DOHH2 (cell line): ENCODE data around the gene SLC17A8.

ENCODE experiments used
- H3F3A ChIP-seq: fragments of 200-600 bp; sonication (generic), shearing (Covaris generic); 2 replicates; pipeline ENCODE4 v1.6.0; 2016; ENCODE audit warnings: antibody characterized with exemption, mild to moderate bottlenecking; ENCODE audit not compliant: control insufficient read depth, insufficient read depth
- H3K27ac ChIP-seq: fragments of 200-600 bp; sonication (generic); 2 replicates; pipeline ENCODE4 v1.5.1; 2014; ENCODE audit warnings: low read depth, mild to moderate bottlenecking, low read length, moderate library complexity
- H3K27me3 ChIP-seq: fragments of 200-600 bp; sonication (generic); 2 replicates; pipeline ENCODE4 v1.6.1; 2014; ENCODE audit warnings: mild to moderate bottlenecking, low read length, mixed read lengths; ENCODE audit not compliant: control insufficient read depth
- H3K36me3 ChIP-seq: fragments of 200-600 bp; sonication (generic); 2 replicates; pipeline ENCODE4 v1.6.1; 2014; ENCODE audit warnings: mild to moderate bottlenecking, low read length, moderate library complexity, mixed read lengths; ENCODE audit not compliant: control insufficient read depth
- H3K4me1 ChIP-seq: fragments of 200-600 bp; sonication (generic); 2 replicates; pipeline ENCODE4 v1.6.1; 2014; ENCODE audit warnings: mild to moderate bottlenecking, low read length, mixed read lengths; ENCODE audit not compliant: control insufficient read depth
- H3K4me2 ChIP-seq: fragments of 200-600 bp; sonication (generic); 2 replicates; pipeline ENCODE4 v1.6.0; 2014; ENCODE audit warnings: mild to moderate bottlenecking, low read length, moderate library complexity
- H3K4me3 ChIP-seq: fragments of 200-600 bp; sonication (generic); 2 replicates; pipeline ENCODE4 v1.5.1; 2014; ENCODE audit warnings: mild to moderate bottlenecking, low read length, mixed read lengths
- H3K79me2 ChIP-seq: fragments of 200-600 bp; sonication (generic); 2 replicates; pipeline ENCODE4 v1.6.1; 2014; ENCODE audit warnings: mild to moderate bottlenecking, low read length, mixed read lengths; ENCODE audit not compliant: control insufficient read depth
- H3K9me2 ChIP-seq: fragments of 200-600 bp; sonication (generic); replicated peaks from 2 replicates; pipeline ENCODE4 v1.6.1; 2014; ENCODE audit warnings: mild to moderate bottlenecking, low read length, mixed read lengths; ENCODE audit not compliant: control insufficient read depth
- H3K9me3 ChIP-seq: fragments of 200-600 bp; sonication (generic); 2 replicates; pipeline ENCODE4 v1.6.1; 2014; ENCODE audit warnings: antibody characterized with exemption, low read length, mixed read lengths; ENCODE audit not compliant: control insufficient read depth, insufficient read depth
- H4K20me1 ChIP-seq: fragments of 200-600 bp; sonication (generic); 2 replicates; pipeline ENCODE4 v1.6.0; 2014; ENCODE audit warnings: low read depth, mild to moderate bottlenecking, antibody characterized with exemption, low read length, moderate library complexity; ENCODE audit not compliant: control insufficient read depth, insufficient read depth
- EZH2phosphoT487 ChIP-seq: fragments of 200-600 bp; sonication (generic); IDR thresholded peaks from 2 replicates; pipeline ENCODE4 v1.6.1; 2017; ENCODE audit warnings: borderline replicate concordance, mild to moderate bottlenecking, antibody characterized with exemption, low read length, moderate library complexity, mixed read lengths
- TF ChIP-seq, protein P1 (sequence below): fragments of 200-600 bp; sonication (generic); IDR thresholded peaks from one replicate; pipeline ENCODE4 v1.5.1; 2014; ENCODE audit warnings: antibody characterized with exemption, mild to moderate bottlenecking, low read depth, low read length; ENCODE audit not compliant: poor library complexity, severe bottlenecking

Gene SLC17A8

DNA sequence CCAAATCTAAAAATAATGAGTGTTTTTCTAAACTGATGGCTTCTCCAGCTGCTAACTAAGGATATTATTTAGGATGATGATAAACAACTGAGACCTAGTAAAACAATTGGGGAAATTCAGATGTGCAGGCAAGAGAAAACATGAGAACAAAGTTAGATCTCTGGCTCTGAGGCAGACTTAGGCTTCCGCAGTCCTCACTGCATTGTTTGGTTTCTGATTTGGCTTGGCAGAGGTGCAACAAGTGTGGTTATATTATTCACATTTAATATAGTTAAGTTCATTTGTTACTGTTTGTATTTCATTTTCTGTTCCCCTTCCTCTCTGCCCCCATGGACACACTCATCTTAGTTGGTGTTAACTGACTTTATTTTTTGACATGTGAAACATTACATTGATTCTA lies 86.6 kb downstream of the SLC17A8 start:
- no peaks in the 10 kb centered on the region for H3K36me3 ChIP-seq

DNA sequence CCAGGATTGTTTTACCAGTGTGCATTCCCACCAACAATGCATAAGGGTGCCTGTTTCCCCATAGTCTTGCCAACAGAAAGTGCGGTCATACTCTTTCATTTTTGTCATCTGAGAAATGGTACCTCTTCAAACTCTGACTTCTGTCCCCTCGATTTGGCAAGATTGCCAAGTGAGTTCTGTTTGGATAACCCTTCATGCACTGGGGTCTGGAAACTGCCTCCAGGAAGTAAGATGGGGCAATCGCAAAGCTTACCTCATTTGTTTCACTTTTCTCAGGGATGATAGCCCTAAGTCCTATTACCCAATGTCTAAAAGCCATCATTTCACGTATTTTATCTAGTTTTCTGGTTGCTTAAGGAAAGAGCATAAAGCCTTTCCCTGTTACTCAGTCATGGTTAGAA lies 88.2 kb downstream of the SLC17A8 start:
- H3K36me3 ChIP-seq, result no peaks in the 10 kb centered on the region
- H4K20me1 ChIP-seq, result no peaks in the 10 kb centered on the region
- H3K79me2 ChIP-seq, result no peaks in the 10 kb centered on the region
- TF ChIP-seq, protein P1, sequence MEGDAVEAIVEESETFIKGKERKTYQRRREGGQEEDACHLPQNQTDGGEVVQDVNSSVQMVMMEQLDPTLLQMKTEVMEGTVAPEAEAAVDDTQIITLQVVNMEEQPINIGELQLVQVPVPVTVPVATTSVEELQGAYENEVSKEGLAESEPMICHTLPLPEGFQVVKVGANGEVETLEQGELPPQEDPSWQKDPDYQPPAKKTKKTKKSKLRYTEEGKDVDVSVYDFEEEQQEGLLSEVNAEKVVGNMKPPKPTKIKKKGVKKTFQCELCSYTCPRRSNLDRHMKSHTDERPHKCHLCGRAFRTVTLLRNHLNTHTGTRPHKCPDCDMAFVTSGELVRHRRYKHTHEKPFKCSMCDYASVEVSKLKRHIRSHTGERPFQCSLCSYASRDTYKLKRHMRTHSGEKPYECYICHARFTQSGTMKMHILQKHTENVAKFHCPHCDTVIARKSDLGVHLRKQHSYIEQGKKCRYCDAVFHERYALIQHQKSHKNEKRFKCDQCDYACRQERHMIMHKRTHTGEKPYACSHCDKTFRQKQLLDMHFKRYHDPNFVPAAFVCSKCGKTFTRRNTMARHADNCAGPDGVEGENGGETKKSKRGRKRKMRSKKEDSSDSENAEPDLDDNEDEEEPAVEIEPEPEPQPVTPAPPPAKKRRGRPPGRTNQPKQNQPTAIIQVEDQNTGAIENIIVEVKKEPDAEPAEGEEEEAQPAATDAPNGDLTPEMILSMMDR, result no peak
- TF ChIP-seq EZH2phosphoT487, result no peak
- H3K9me2 ChIP-seq, result no peaks in the 10 kb centered on the region
- H3K4me3 ChIP-seq, result no peak overlapping the region
- no peaks in the 10 kb centered on the region for H3K4me1 ChIP-seq
- H3K4me2 ChIP-seq, result no peak overlapping the region
- peaks cover 8% of the 10 kb centered on the region for H3K27me3 ChIP-seq
- no peaks in the 10 kb centered on the region for H3F3A ChIP-seq
- no peaks in the 10 kb centered on the region; the same call in 1 of the 2 replicates for H3K9me3 ChIP-seq
- no peak overlapping the region for H3K27ac ChIP-seq

More for the DNA sequence above, 86.6 kb downstream of the SLC17A8 start:
- no peaks in the 10 kb centered on the region for H3K79me2 ChIP-seq
- no peaks in the 10 kb centered on the region for H4K20me1 ChIP-seq
- no peak overlapping the region for H3K4me3 ChIP-seq
- no peaks in the 10 kb centered on the region for H3K9me2 ChIP-seq
- H3K4me2 ChIP-seq, result no peak overlapping the region
- no peaks in the 10 kb centered on the region; the same call in 1 of the 2 replicates for H3K9me3 ChIP-seq
- H3K27me3 ChIP-seq, result peaks cover 8% of the 10 kb centered on the region
- H3K27ac ChIP-seq, result no peak overlapping the region
- TF ChIP-seq, protein P1, result no peak
- TF ChIP-seq EZH2phosphoT487, result no peak
- no peaks in the 10 kb centered on the region for H3K4me1 ChIP-seq
- no peaks in the 10 kb centered on the region for H3F3A ChIP-seq

DNA sequence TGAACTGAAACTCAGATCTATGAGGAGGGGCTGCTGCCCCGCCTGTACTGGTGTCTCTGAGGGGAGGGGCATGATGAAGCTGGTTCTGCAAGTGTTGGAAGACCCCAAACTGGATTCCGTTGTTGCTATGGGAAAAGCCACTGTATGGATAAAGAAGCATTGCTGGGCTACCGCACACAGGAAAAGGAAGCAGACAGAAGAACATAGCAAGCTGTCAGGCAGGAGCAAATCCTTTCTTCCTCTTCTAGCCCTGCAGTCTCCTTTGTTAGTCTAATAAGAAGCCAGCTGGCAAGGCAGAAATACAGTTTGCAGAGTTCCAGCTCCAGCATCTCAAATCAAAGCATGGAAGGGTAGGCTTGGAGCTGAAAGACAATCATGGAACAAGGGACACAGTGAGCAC lies 90.5 kb downstream of the SLC17A8 start:
- Histone ChIP-seq H3K9me3 (no peaks in the 10 kb centered on the region; the same call in 1 of the 2 replicates), H3K27me3 (peaks cover 8% of the 10 kb centered on the region), H3K4me2 (no peak overlapping the region), H3K4me3 (no peak overlapping the region), H3K9me2 (no peaks in the 10 kb centered on the region), H3F3A (no peaks in the 10 kb centered on the region), H3K27ac (no peak overlapping the region), H3K36me3 (no peaks in the 10 kb centered on the region), H3K4me1 (no peaks in the 10 kb centered on the region), H3K79me2 (no peaks in the 10 kb centered on the region), H4K20me1 (no peaks in the 10 kb centered on the region)
- TF ChIP-seq, protein P1, result no peak
- no peak for TF ChIP-seq EZH2phosphoT487
